Measurements from ENCODE around the gene GGT7. TPM values are rescaled to one million over a fixed set of nuclear protein-coding genes. Genes with fewer than 3 reads are reported as not detected.

GGT7 gene
- total RNA-seq, 1 experiment from 2014 or later, result 11.8 TPM

- no peaks in the 10 kb centered on the region for H3K27me3 ChIP-seq
- no peak overlapping the region for H3K4me3 ChIP-seq
- no peaks in the 10 kb centered on the region for H3K9me3 ChIP-seq (replicated peaks)
- no peaks in the 10 kb centered on the region; the same call in 1 of the 2 replicates for H3K4me1 ChIP-seq
- no peaks in the 10 kb centered on the region for H3K36me3 ChIP-seq
- DNase-seq, result no peak
- H3K27ac ChIP-seq, result no peak overlapping the region
Measured at GRCh38 chr20:34842143-34842542, 30.5 kb downstream of the GGT7 start.

- H3K36me3 ChIP-seq, result no peaks in the 10 kb centered on the region
- H3K9me3 ChIP-seq (replicated peaks), result peaks cover 5% of the 10 kb centered on the region
- H3K27ac ChIP-seq, result no peak overlapping the region
- H3K27me3 ChIP-seq, result peaks cover 4% of the 10 kb centered on the region; the same call in 1 of the 2 replicates
- H3K4me3 ChIP-seq, result no peak overlapping the region
- no peaks in the 10 kb centered on the region for H3K4me1 ChIP-seq
- peak in 1 of 2 experiments; percentile 72 for DNase-seq
Measured at GRCh38 chr20:34834459-34834893, 38.2 kb downstream of the GGT7 start.

- Histone ChIP-seq H3K27ac (no peak overlapping the region), H3K4me3 (no peak overlapping the region), H3K27me3 (peaks cover 4% of the 10 kb centered on the region; the same call in 1 of the 2 replicates), H3K4me1 (no peaks in the 10 kb centered on the region), H3K36me3 (no peaks in the 10 kb centered on the region), H3K9me3 (replicated peaks) (peaks cover 5% of the 10 kb centered on the region)
- DNase-seq, result no peak
Measured at GRCh38 chr20:34831936-34832335, 40.7 kb downstream of the GGT7 start.

GRCh38 chr20:34829191-34829590, 43.5 kb downstream of the GGT7 start:
- H3K27me3 ChIP-seq, result peaks cover 4% of the 10 kb centered on the region; the same call in 1 of the 2 replicates
- H3K4me3 ChIP-seq, result no peak overlapping the region
- H3K4me1 ChIP-seq, result 0 out of 2 replicates have a peak, but pooled peaks cover 4% of the 10 kb centered on the region
- no peak for DNase-seq
- no peaks in the 10 kb centered on the region for H3K36me3 ChIP-seq
- no peaks in the 10 kb centered on the region for H3K9me3 ChIP-seq (replicated peaks)
- H3K27ac ChIP-seq, result no peak overlapping the region

- Histone ChIP-seq H3K9me3 (replicated peaks) (no peaks in the 10 kb centered on the region), H3K27ac (peak within 1 kb of the TSS; percentile 62), H3K27me3 (peaks cover 4% of the 10 kb centered on the region; the same call in 1 of the 2 replicates), H3K36me3 (no peaks in the 10 kb centered on the region; the same call in 1 of the 2 replicates), H3K4me1 (0 out of 2 replicates have a peak, but pooled peaks cover 4% of the 10 kb centered on the region), H3K4me3 (peak within 1 kb of the TSS; percentile 99)
- DNase-seq, result peak; percentile 90 to 93
Measured at GRCh38 chr20:34825530-34826362, 46.9 kb downstream of the GGT7 start, which contains the start of gene NCOA6. NCOA6 (minus strand) TSS chr20:34825651; CDS start chr20:34782355, 43,296 bp downstream.

GRCh38 chr20:34824806-34825529, 47.7 kb downstream of the GGT7 start:
- DNase-seq, result peak; percentile 77 to 79

GRCh38 chr20:34824452-34824805, 48.2 kb downstream of the GGT7 start:
- Histone ChIP-seq H3K4me3 (peak overlapping the region; percentile 99), H3K4me1 (0 out of 2 replicates have a peak, but pooled peaks cover 4% of the 10 kb centered on the region), H3K27me3 (no peaks in the 10 kb centered on the region; the same call in 1 of the 2 replicates), H3K36me3 (no peaks in the 10 kb centered on the region; the same call in 1 of the 2 replicates), H3K27ac (peak overlapping the region; percentile 62; the same call in 1 of the 2 replicates), H3K9me3 (replicated peaks) (no peaks in the 10 kb centered on the region)
- peak; percentile 68 to 77 for DNase-seq

More at GRCh38 chr20:34824806-34825529, 47.7 kb downstream of the GGT7 start:
- Histone ChIP-seq H3K36me3 (no peaks in the 10 kb centered on the region; the same call in 1 of the 2 replicates), H3K4me3 (peak overlapping the region; percentile 99), H3K27ac (peak overlapping the region; percentile 62), H3K4me1 (0 out of 2 replicates have a peak, but pooled peaks cover 4% of the 10 kb centered on the region), H3K27me3 (peaks cover 1% of the 10 kb centered on the region; the same call in 1 of the 2 replicates), H3K9me3 (replicated peaks) (no peaks in the 10 kb centered on the region)

GRCh38 chr20:34824026-34824425, 48.6 kb downstream of the GGT7 start:
- H3K4me3 ChIP-seq, result peak overlapping the region; percentile 99
- H3K4me1 ChIP-seq, result 0 out of 2 replicates have a peak, but pooled peaks cover 4% of the 10 kb centered on the region
- H3K27me3 ChIP-seq, result no peaks in the 10 kb centered on the region
- no peaks in the 10 kb centered on the region; the same call in 1 of the 2 replicates for H3K36me3 ChIP-seq
- H3K9me3 ChIP-seq (replicated peaks), result 0 out of 2 replicates have a peak, but pooled peaks cover 1% of the 10 kb centered on the region
- DNase-seq, result no peak
- no peak overlapping the region for H3K27ac ChIP-seq

- no peaks in the 10 kb centered on the region; the same call in 1 of the 2 replicates for H3K36me3 ChIP-seq
Measured at GRCh38 chr20:34820805-34821578, 51.7 kb downstream of the GGT7 start.

GRCh38 chr20:34817801-34818200, 54.9 kb downstream of the GGT7 start:
- H3K27me3 ChIP-seq, result no peaks in the 10 kb centered on the region
- H3K9me3 ChIP-seq (replicated peaks), result 0 out of 2 replicates have a peak, but pooled peaks cover 5% of the 10 kb centered on the region
- peaks cover 10% of the 10 kb centered on the region for H3K4me1 ChIP-seq
- no peak overlapping the region for H3K4me3 ChIP-seq
- no peak overlapping the region for H3K27ac ChIP-seq
- DNase-seq, result no peak
- no peaks in the 10 kb centered on the region for H3K36me3 ChIP-seq

More at GRCh38 chr20:34820805-34821578, 51.7 kb downstream of the GGT7 start:
- H3K27ac ChIP-seq, result no peak overlapping the region
- DNase-seq, result no peak
- H3K4me1 ChIP-seq, result peaks cover 5% of the 10 kb centered on the region; the same call in 1 of the 2 replicates
- H3K9me3 ChIP-seq (replicated peaks), result 0 out of 2 replicates have a peak, but pooled peaks cover 5% of the 10 kb centered on the region
- no peak overlapping the region for H3K4me3 ChIP-seq
- no peaks in the 10 kb centered on the region for H3K27me3 ChIP-seq

GRCh38 chr20:34817072-34817471, 55.6 kb downstream of the GGT7 start:
- no peak for DNase-seq
- Histone ChIP-seq H3K9me3 (replicated peaks) (0 out of 2 replicates have a peak, but pooled peaks cover 5% of the 10 kb centered on the region), H3K4me3 (no peak overlapping the region), H3K4me1 (peaks cover 10% of the 10 kb centered on the region), H3K27me3 (no peaks in the 10 kb centered on the region), H3K36me3 (no peaks in the 10 kb centered on the region), H3K27ac (no peak overlapping the region)

GRCh38 chr20:34815636-34816035, 57.0 kb downstream of the GGT7 start:
- H3K36me3 ChIP-seq, result peaks cover 2% of the 10 kb centered on the region; the same call in 1 of the 2 replicates
- DNase-seq, result no peak
- no peaks in the 10 kb centered on the region for H3K27me3 ChIP-seq
- no peak overlapping the region for H3K4me3 ChIP-seq
- peaks cover 10% of the 10 kb centered on the region for H3K4me1 ChIP-seq
- H3K27ac ChIP-seq, result no peak overlapping the region
- 0 out of 2 replicates have a peak, but pooled peaks cover 5% of the 10 kb centered on the region for H3K9me3 ChIP-seq (replicated peaks)

- no peak overlapping the region for H3K27ac ChIP-seq
- peaks cover 8% of the 10 kb centered on the region for H3K36me3 ChIP-seq
- no peak for DNase-seq
- no peaks in the 10 kb centered on the region for H3K9me3 ChIP-seq (replicated peaks)
- no peaks in the 10 kb centered on the region for H3K27me3 ChIP-seq
- H3K4me3 ChIP-seq, result no peak overlapping the region
- no peaks in the 10 kb centered on the region; the same call in 1 of the 2 replicates for H3K4me1 ChIP-seq
Measured at GRCh38 chr20:34808583-34808982, 64.1 kb downstream of the GGT7 start.
